ENCODE results near the gene HES3. TPM values are rescaled to one million over a fixed set of nuclear protein-coding genes. Genes with fewer than 3 reads are reported as not detected.
"Not testable (repeated sequence)": the region's sequence is repeated elsewhere in the genome, so short reads cannot be mapped to it uniquely, and the experiment has no call there.

Gene HES3
- total RNA-seq, 2 experiments from 2014 or later: not detected

GRCh38 chr1:6207921-6208320 is 36.1 kb upstream of the HES3 start:
- CTCF ChIA-PET: interaction anchor here (0.7 to 2.0 kb wide), 5 partner anchors 14 to 40 kb away, joined by 3 to 12 read pairs (median 3); partner anchors contain the start of gene HES3
- H3K27ac Mint-ChIP-seq: no peak overlapping the region
- peaks cover 14% of the 10 kb centered on the region for H3K4me1 Mint-ChIP-seq (ENCODE audit: low read depth)
- intact Hi-C loops (cut with micrococcal nuclease): loop anchor here (2.0 kb wide), 1 partner anchor 37 kb away; the partner anchor contains the start of gene HES3
- POLR2A ChIA-PET: no interaction called here
- no peak overlapping the region for H3K4me3 Mint-ChIP-seq
- no peaks in the 10 kb centered on the region for H3K9me3 Mint-ChIP-seq
- no peak for DNase-seq
- peaks cover 13% of the 10 kb centered on the region for H3K27me3 Mint-ChIP-seq
- H3K36me3 Mint-ChIP-seq: peaks cover 4% of the 10 kb centered on the region

- peak; percentile 42 for DNase-seq
- Mint-ChIP-seq H3K27me3 (peaks cover 13% of the 10 kb centered on the region), H3K4me3 (peak overlapping the region; percentile 51), H3K4me1 (ENCODE audit: low read depth) (peaks cover 14% of the 10 kb centered on the region), H3K36me3 (peaks cover 5% of the 10 kb centered on the region), H3K9me3 (no peaks in the 10 kb centered on the region), H3K27ac (no peak overlapping the region)
- intact Hi-C loops (cut with micrococcal nuclease): loop anchor here (2.0 kb wide), 1 partner anchor 36 kb away; the partner anchor contains the start of gene HES3
- CTCF ChIA-PET: interaction anchor here (0.7 to 1.4 kb wide), 4 partner anchors 9 to 39 kb away, joined by 3 to 5 read pairs (median 3); no protein-coding TSS in a partner anchor
- POLR2A ChIA-PET: interaction anchor here (1.1 kb wide), 1 partner anchor 26 kb away, joined by 3 read pairs; the partner anchor contains the start of gene ICMT
Measured at GRCh38 chr1:6208723-6209660, 35.0 kb upstream of the HES3 start.

- H3K36me3 Mint-ChIP-seq: peaks cover 5% of the 10 kb centered on the region
- peak; percentile 38 for DNase-seq
- intact Hi-C loops (cut with micrococcal nuclease): loop anchor here (2.0 kb wide), 1 partner anchor 35 kb away; the partner anchor contains the start of gene HES3
- H3K27me3 Mint-ChIP-seq: peaks cover 13% of the 10 kb centered on the region
- CTCF ChIA-PET: interaction anchor here (0.9 to 1.4 kb wide), 2 partner anchors 10 to 29 kb away, joined by 3 read pairs; no protein-coding TSS in a partner anchor
- H3K4me1 Mint-ChIP-seq (ENCODE audit: low read depth): peaks cover 11% of the 10 kb centered on the region
- H3K9me3 Mint-ChIP-seq: no peaks in the 10 kb centered on the region
- H3K4me3 Mint-ChIP-seq: peak overlapping the region; percentile 3
- no peak overlapping the region for H3K27ac Mint-ChIP-seq
- POLR2A ChIA-PET: interaction anchor here (1.1 kb wide), 1 partner anchor 25 kb away, joined by 3 read pairs; the partner anchor contains the start of gene ICMT
Measured at GRCh38 chr1:6209661-6210580, 34.1 kb upstream of the HES3 start.

- no peak overlapping the region for H3K4me3 Mint-ChIP-seq
- H3K27ac Mint-ChIP-seq: no peak overlapping the region
- peaks cover 5% of the 10 kb centered on the region for H3K36me3 Mint-ChIP-seq
- H3K27me3 Mint-ChIP-seq: peaks cover 13% of the 10 kb centered on the region
- intact Hi-C loops (cut with micrococcal nuclease): no loop called here
- peaks cover 8% of the 10 kb centered on the region for H3K4me1 Mint-ChIP-seq (ENCODE audit: low read depth)
- ChIA-PET POLR2A (interaction anchor here (1.1 kb wide), 1 partner anchor 25 kb away, joined by 3 read pairs; the partner anchor contains the start of gene ICMT), CTCF (interaction anchor here (0.9 kb wide), 1 partner anchor 28 kb away, joined by 3 read pairs; no protein-coding TSS in a partner anchor)
- H3K9me3 Mint-ChIP-seq: no peaks in the 10 kb centered on the region
- DNase-seq: no peak
Measured at GRCh38 chr1:6210591-6211355, 33.2 kb upstream of the HES3 start.

GRCh38 chr1:6211731-6212130 is 32.2 kb upstream of the HES3 start:
- Mint-ChIP-seq H3K9me3 (no peaks in the 10 kb centered on the region), H3K27ac (no peak overlapping the region), H3K27me3 (peaks cover 13% of the 10 kb centered on the region), H3K36me3 (peaks cover 7% of the 10 kb centered on the region), H3K4me3 (no peak overlapping the region), H3K4me1 (ENCODE audit: low read depth) (peaks cover 8% of the 10 kb centered on the region)
- DNase-seq: no peak
- CTCF ChIA-PET: interaction anchor here (1.1 kb wide), 1 partner anchor 12 kb away, joined by 3 read pairs; the partner anchor contains the start of gene RPL22
- intact Hi-C loops (cut with micrococcal nuclease): no loop called here
- POLR2A ChIA-PET: no interaction called here

GRCh38 chr1:6212193-6212959 is 31.6 kb upstream of the HES3 start:
- ChIA-PET POLR2A (interaction anchor here (1.2 kb wide), 1 partner anchor 13 kb away, joined by 3 read pairs; no protein-coding TSS in a partner anchor), CTCF (interaction anchor here (1.1 to 1.2 kb wide), 2 partner anchors 13 to 33 kb away, joined by 3 to 4 read pairs; partner anchors contain the start of gene RPL22)
- Mint-ChIP-seq H3K27me3 (peaks cover 10% of the 10 kb centered on the region), H3K9me3 (no peaks in the 10 kb centered on the region), H3K4me1 (ENCODE audit: low read depth) (peaks cover 5% of the 10 kb centered on the region), H3K36me3 (peaks cover 7% of the 10 kb centered on the region), H3K4me3 (no peak overlapping the region), H3K27ac (no peak overlapping the region)
- DNase-seq: no peak
- intact Hi-C loops (cut with micrococcal nuclease): no loop called here

GRCh38 chr1:6218375-6219164 is 25.4 kb upstream of the HES3 start:
- intact Hi-C loops (cut with micrococcal nuclease): no loop called here
- Mint-ChIP-seq H3K9me3 (no peaks in the 10 kb centered on the region), H3K27me3 (no peaks in the 10 kb centered on the region), H3K36me3 (peaks cover 16% of the 10 kb centered on the region), H3K4me1 (ENCODE audit: low read depth) (no peaks in the 10 kb centered on the region), H3K4me3 (no peak overlapping the region), H3K27ac (no peak overlapping the region)
- ChIA-PET POLR2A (interaction anchor here (0.9 to 1.0 kb wide), 2 partner anchors 13 to 17 kb away, joined by 3 to 4 read pairs; partner anchors contain the start of gene ICMT), CTCF (interaction anchor here (1.2 kb wide), 1 partner anchor 28 kb away, joined by 3 read pairs; no protein-coding TSS in a partner anchor)
- no peak for DNase-seq

- H3K4me3 Mint-ChIP-seq; H3K27ac Mint-ChIP-seq; intact Hi-C loops (cut with micrococcal nuclease); H3K4me1 Mint-ChIP-seq (ENCODE audit: low read depth); CTCF ChIA-PET; H3K27me3 Mint-ChIP-seq; POLR2A ChIA-PET; H3K9me3 Mint-ChIP-seq; DNase-seq: not testable (repeated sequence)
- peaks cover 20% of the 10 kb centered on the region for H3K36me3 Mint-ChIP-seq
Measured at GRCh38 chr1:6219641-6220040, 24.3 kb upstream of the HES3 start.

GRCh38 chr1:6220236-6220635 is 23.7 kb upstream of the HES3 start:
- no peak for DNase-seq
- POLR2A ChIA-PET: no interaction called here
- Mint-ChIP-seq H3K36me3 (peaks cover 20% of the 10 kb centered on the region), H3K4me3 (no peak overlapping the region), H3K27ac (no peak overlapping the region), H3K4me1 (ENCODE audit: low read depth) (no peaks in the 10 kb centered on the region), H3K27me3 (no peaks in the 10 kb centered on the region), H3K9me3 (no peaks in the 10 kb centered on the region)
- intact Hi-C loops (cut with micrococcal nuclease): no loop called here
- CTCF ChIA-PET: interaction anchor here (0.8 to 1.1 kb wide), 2 partner anchors 16 to 203 kb away, joined by 3 read pairs; no protein-coding TSS in a partner anchor

All from activated CD4-positive, alpha-beta memory T cell treated with anti-CD3 and anti-CD28 coated beads for 36 hours (primary cell).